Measurements from ENCODE around the gene FAM184B.

The FAM184B gene

GRCh38 chr4:17773135-17773698, 8.2 kb downstream of the FAM184B start:
- no peak for DNase-seq (ENCODE audit: low spot score)

GRCh38 chr4:17771284-17771908, 10.0 kb downstream of the FAM184B start:
- no peak for DNase-seq (ENCODE audit: low spot score)

GRCh38 chr4:17770845-17771244, 10.6 kb downstream of the FAM184B start:
- no peak for DNase-seq (ENCODE audit: low spot score)

- DNase-seq (ENCODE audit: low spot score), result no peak
Observed at GRCh38 chr4:17769406-17770174, 11.8 kb downstream of the FAM184B start.

GRCh38 chr4:17766826-17767458, 14.5 kb downstream of the FAM184B start:
- no peak for DNase-seq (ENCODE audit: low spot score)

GRCh38 chr4:17765514-17766286, 15.7 kb downstream of the FAM184B start:
- DNase-seq (ENCODE audit: low spot score), result no peak

- DNase-seq (ENCODE audit: low spot score), result no peak
Observed at GRCh38 chr4:17763931-17764330, 17.5 kb downstream of the FAM184B start.

- DNase-seq (ENCODE audit: low spot score), result no peak
Observed at GRCh38 chr4:17763416-17763815, 18.0 kb downstream of the FAM184B start.

- DNase-seq (ENCODE audit: low spot score), result no peak
Observed at GRCh38 chr4:17762726-17763125, 18.7 kb downstream of the FAM184B start.

- no peak for DNase-seq (ENCODE audit: low spot score)
Observed at GRCh38 chr4:17761062-17761461, 20.4 kb downstream of the FAM184B start.

- DNase-seq (ENCODE audit: low spot score), result no peak
Observed at GRCh38 chr4:17760626-17761025, 20.8 kb downstream of the FAM184B start.

- no peak for DNase-seq (ENCODE audit: low spot score)
Observed at GRCh38 chr4:17758485-17758884, 22.9 kb downstream of the FAM184B start.

GRCh38 chr4:17757621-17758020, 23.8 kb downstream of the FAM184B start:
- no peak for DNase-seq (ENCODE audit: low spot score)

GRCh38 chr4:17753646-17754045, 27.8 kb downstream of the FAM184B start:
- no peak for DNase-seq (ENCODE audit: low spot score)

- DNase-seq (ENCODE audit: low spot score), result no peak
Observed at GRCh38 chr4:17740702-17741101, 40.7 kb downstream of the FAM184B start.

GRCh38 chr4:17736484-17736883, 44.9 kb downstream of the FAM184B start:
- DNase-seq (ENCODE audit: low spot score), result no peak

- no peak for DNase-seq (ENCODE audit: low spot score)
Observed at GRCh38 chr4:17726911-17727310, 54.5 kb downstream of the FAM184B start.

- no peak for DNase-seq (ENCODE audit: low spot score)
Observed at GRCh38 chr4:17723648-17724047, 57.8 kb downstream of the FAM184B start.

GRCh38 chr4:17722356-17722700, 59.1 kb downstream of the FAM184B start:
- DNase-seq (ENCODE audit: low spot score), result no peak

GRCh38 chr4:17721496-17722355, 59.7 kb downstream of the FAM184B start:
- no peak for DNase-seq (ENCODE audit: low spot score)

- no peak for DNase-seq (ENCODE audit: low spot score)
Observed at GRCh38 chr4:17719106-17719505, 62.3 kb downstream of the FAM184B start.
